ACC112 (cell line): ENCODE measurements around the gene ADAMTS12.

Experiments
- H2AFZ ChIP-seq: fragments of 200-600 bp; sonication (generic); one replicate; pipeline ENCODE4 v1.6.0; 2017; ENCODE audit warnings: antibody characterized with exemption, low read length; ENCODE audit not compliant: unreplicated experiment
- H3K27ac ChIP-seq: fragments of 200-600 bp; sonication (generic); 2 replicates; pipeline ENCODE4 v1.5.1; 2014; ENCODE audit warnings: low read depth, mild to moderate bottlenecking, antibody characterized with exemption, low read length, moderate library complexity
- H3K27me3 ChIP-seq: fragments of 200-600 bp; sonication (generic); 2 replicates; pipeline ENCODE4 v1.6.1; 2014; ENCODE audit warnings: mild to moderate bottlenecking, antibody characterized with exemption, low read length, moderate library complexity, mixed read lengths; ENCODE audit not compliant: insufficient read depth
- H3K36me3 ChIP-seq: fragments of 200-600 bp; sonication (generic); 2 replicates; pipeline ENCODE4 v1.6.1; 2016; ENCODE audit warnings: mild to moderate bottlenecking, antibody characterized with exemption, low read length, moderate library complexity, mixed read lengths; ENCODE audit not compliant: insufficient read depth
- H3K4me1 ChIP-seq: fragments of 200-600 bp; sonication (generic); one replicate; pipeline ENCODE4 v1.6.1; 2016; ENCODE audit warnings: low read length, mixed read lengths; ENCODE audit not compliant: insufficient read depth, unreplicated experiment, control insufficient read depth
- H3K4me3 ChIP-seq: fragments of 200-600 bp; sonication (generic); 2 replicates; pipeline ENCODE4 v1.5.1; 2014; ENCODE audit warnings: mild to moderate bottlenecking, low read depth, low read length
- H3K79me2 ChIP-seq: fragments of 200-600 bp; sonication (generic); one replicate; pipeline ENCODE4 v1.6.0; 2016; ENCODE audit warnings: low read length; ENCODE audit not compliant: control insufficient read depth, unreplicated experiment, insufficient read depth

Gene ADAMTS12

DNA sequence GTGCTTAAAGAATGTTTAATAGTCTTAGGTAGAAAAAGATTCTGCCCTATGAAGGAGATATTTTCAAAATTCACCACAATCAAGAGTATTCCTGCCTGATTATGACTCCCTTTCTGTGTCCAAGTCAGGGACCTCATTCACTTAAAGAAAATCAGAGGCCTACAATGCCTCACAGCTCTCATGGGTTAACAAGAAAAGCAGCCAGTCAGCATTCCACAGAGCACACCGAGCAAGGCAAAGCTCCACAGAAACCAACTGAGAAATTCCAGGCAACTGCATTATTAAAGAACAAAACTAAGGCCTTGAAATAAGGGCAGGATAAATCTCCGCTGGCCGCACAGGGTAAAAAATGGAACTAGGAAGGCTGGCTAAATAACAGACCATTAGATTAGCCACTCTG is 289.9 kb downstream of the ADAMTS12 start:
- Histone ChIP-seq H3K79me2 (no peaks in the 10 kb centered on the region), H3K36me3 (no peaks in the 10 kb centered on the region; the same call in 1 of the 2 replicates), H3K4me3 (no peak overlapping the region), H3K4me1 (no peaks in the 10 kb centered on the region), H3K27me3 (no peaks in the 10 kb centered on the region), H2AFZ (no peak overlapping the region), H3K27ac (no peak overlapping the region)

DNA sequence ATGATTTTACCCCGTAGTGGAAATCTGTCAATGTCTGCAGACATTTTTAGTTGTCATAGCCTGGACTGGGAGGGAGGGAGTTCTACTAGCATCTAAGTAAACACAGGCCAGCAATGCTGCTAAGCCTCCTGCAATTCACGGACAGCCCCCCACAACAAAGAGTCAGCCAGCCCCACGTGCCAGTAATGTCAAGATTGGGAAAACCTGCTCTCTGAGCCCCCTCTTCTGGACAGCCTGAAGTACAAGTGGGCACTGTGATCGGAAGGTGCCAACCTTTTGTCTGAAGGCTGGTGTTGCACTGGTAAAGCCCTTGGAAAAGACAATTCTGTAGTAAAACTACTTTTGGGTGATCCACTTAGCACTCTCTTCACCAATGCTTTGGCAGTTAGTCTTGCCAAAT is 296.5 kb downstream of the ADAMTS12 start:
- no peaks in the 10 kb centered on the region for H3K27me3 ChIP-seq

DNA sequence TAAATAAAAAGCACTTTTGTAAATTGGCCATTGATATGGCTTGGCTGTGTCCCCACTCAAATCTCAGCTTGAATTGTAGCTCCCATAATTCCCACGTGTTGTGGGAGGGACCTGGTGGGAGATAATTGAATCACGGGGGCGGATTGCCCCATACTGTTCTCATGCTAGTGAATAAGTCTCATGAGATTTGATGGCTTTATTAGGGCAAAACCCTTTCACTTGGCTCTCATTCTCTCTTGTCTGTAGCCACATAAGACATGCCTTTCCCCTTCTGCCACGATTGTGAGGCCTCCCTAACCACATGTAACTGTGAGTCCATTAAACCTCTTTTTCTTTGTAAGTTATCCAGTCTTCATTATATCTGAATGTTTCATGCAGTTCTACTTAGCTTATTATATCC is 297.8 kb downstream of the ADAMTS12 start:
- H3K27ac ChIP-seq: no peak overlapping the region
- no peak overlapping the region for H3K4me3 ChIP-seq
- no peaks in the 10 kb centered on the region for H3K27me3 ChIP-seq
- H2AFZ ChIP-seq: no peak overlapping the region
- peaks cover 7% of the 10 kb centered on the region for H3K4me1 ChIP-seq
- H3K36me3 ChIP-seq: no peaks in the 10 kb centered on the region
- no peaks in the 10 kb centered on the region for H3K79me2 ChIP-seq

More for the DNA sequence above, 296.5 kb downstream of the ADAMTS12 start:
- Histone ChIP-seq H3K27ac (no peak overlapping the region), H3K4me1 (peaks cover 7% of the 10 kb centered on the region), H3K79me2 (no peaks in the 10 kb centered on the region), H3K4me3 (no peak overlapping the region), H2AFZ (no peak overlapping the region), H3K36me3 (no peaks in the 10 kb centered on the region)

DNA sequence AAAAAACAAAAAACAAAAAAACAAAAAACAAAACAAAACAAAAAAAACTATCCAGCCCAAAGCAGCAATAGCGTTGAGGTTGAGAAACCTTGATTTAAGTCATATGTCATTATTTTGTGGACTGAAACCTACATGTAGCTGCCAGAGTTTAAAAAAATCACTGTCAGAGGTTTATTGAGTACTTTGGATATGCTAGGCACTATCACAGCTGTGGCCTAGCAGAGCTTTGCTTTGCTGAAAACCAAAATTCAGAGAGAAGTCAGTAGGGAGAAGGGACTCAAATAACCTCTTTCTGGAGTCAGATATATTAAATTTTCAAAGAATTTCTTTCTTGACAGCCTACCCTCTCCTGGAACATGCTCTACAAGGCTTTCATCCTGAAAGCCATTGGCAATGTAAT is 299.5 kb downstream of the ADAMTS12 start:
- Histone ChIP-seq H3K4me1 (peaks cover 7% of the 10 kb centered on the region), H3K27me3 (no peaks in the 10 kb centered on the region), H3K27ac (no peak overlapping the region), H2AFZ (no peak overlapping the region), H3K79me2 (no peaks in the 10 kb centered on the region), H3K36me3 (no peaks in the 10 kb centered on the region; the same call in 1 of the 2 replicates), H3K4me3 (no peak overlapping the region)

DNA sequence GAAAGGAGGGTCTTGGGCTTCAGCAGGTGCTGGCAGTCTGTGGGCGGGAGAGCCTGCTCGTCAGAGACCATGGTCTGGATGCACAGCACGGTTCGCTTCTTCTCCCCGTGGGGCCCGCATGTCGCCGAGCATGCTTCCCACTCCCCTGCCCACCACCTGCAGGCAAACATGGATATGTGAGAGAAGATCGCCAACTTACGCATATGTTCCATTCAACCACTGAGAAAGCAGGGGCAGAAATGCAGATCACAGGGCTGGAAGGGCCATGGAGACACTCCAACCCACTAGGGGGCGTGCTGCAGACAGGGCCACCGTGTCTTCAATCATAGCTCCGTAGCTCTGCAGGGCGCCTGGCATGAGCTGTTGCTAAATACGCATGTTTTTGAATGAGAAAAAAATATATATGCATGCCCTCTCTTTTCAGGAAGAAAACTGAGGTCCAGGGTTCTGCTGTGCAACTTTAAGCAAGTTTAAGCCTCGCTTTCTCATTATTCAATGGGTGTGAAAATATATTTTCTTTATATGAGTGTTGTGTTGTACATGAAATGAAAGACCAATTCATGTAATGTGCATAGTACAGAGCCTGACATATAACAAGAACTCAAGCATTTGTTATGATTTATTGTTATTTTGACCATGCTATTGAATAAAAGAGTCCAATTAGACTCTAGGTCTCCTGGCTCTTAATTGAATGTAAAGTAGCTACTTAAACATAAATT is 303.0 kb downstream of the ADAMTS12 start:
- H3K27ac ChIP-seq: no peak overlapping the region
- H3K4me3 ChIP-seq: no peak overlapping the region
- H3K36me3 ChIP-seq: peaks cover 4% of the 10 kb centered on the region; the same call in 1 of the 2 replicates
- H3K27me3 ChIP-seq: no peaks in the 10 kb centered on the region
- no peaks in the 10 kb centered on the region for H3K79me2 ChIP-seq
- H2AFZ ChIP-seq: no peak overlapping the region
- peaks cover 7% of the 10 kb centered on the region for H3K4me1 ChIP-seq

DNA sequence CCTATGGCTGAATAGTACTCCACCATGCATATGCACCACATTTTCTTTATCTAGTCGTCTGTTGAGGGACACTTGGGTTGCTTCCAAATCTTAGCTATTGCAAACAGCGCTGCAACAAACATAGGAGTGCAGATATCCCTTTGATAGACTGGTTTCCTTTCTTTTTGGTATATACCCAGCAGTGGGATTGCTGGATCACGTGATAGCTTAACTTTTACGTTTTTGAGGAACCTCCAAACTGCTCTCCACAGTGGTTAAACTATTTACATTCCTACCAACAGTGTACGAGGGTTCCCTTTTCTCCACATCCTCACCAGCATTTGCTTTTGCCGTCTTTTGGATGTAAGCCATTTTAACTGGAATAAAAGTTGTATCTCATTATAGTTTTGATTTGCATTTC is 308.5 kb downstream of the ADAMTS12 start:
- Histone ChIP-seq H3K27me3 (no peaks in the 10 kb centered on the region), H3K79me2 (no peaks in the 10 kb centered on the region), H3K36me3 (peaks cover 4% of the 10 kb centered on the region; the same call in 1 of the 2 replicates), H3K4me1 (no peaks in the 10 kb centered on the region), H3K4me3 (no peak overlapping the region), H3K27ac (no peak overlapping the region), H2AFZ (no peak overlapping the region)

DNA sequence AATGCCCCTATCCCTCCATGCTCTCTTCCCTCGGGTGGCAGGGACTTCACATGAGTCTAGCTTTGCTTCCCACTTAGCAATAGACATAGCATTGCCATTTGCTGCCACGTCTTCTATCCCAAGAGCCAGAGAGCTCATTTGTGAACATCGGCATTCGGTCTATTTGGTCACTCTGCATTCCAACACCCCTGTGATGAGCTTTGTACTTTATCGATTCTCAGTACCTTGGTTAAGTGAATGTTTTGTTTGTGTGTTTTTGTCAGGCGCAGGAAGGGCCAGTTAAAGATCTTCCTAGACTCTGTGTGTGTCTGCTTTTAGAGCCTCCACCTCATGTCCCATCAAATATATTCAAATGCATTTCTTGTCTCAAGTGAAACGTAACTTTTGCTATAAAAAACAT is 309.4 kb downstream of the ADAMTS12 start:
- H3K4me3 ChIP-seq: no peak overlapping the region
- H3K36me3 ChIP-seq: peaks cover 4% of the 10 kb centered on the region; the same call in 1 of the 2 replicates
- H3K27me3 ChIP-seq: no peaks in the 10 kb centered on the region
- no peaks in the 10 kb centered on the region for H3K79me2 ChIP-seq
- H3K4me1 ChIP-seq: no peaks in the 10 kb centered on the region
- no peak overlapping the region for H3K27ac ChIP-seq
- H2AFZ ChIP-seq: no peak overlapping the region

DNA sequence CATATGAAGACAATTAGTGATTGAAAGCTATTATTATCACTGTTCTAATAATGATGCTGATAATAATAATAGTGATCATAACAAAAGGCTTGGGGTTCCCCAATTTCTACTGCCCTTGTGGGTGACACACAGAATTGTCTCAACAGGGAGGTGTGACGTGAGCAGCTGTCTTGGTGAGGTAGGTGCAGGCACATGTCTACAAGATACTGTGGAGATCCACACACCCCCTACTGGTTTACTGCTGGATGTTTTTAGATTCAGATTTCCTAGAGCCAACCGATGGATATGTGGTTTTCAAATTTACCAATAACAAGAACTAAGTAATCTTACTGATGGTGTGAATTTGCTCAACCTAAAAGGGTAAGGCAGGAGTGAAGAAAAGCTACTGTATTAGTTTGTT is 312.0 kb downstream of the ADAMTS12 start:
- H3K36me3 ChIP-seq: no peaks in the 10 kb centered on the region; the same call in 1 of the 2 replicates
- no peaks in the 10 kb centered on the region for H3K4me1 ChIP-seq
- H2AFZ ChIP-seq: no peak overlapping the region
- H3K27ac ChIP-seq: no peak overlapping the region
- no peaks in the 10 kb centered on the region for H3K79me2 ChIP-seq
- H3K27me3 ChIP-seq: no peaks in the 10 kb centered on the region
- H3K4me3 ChIP-seq: no peak overlapping the region

DNA sequence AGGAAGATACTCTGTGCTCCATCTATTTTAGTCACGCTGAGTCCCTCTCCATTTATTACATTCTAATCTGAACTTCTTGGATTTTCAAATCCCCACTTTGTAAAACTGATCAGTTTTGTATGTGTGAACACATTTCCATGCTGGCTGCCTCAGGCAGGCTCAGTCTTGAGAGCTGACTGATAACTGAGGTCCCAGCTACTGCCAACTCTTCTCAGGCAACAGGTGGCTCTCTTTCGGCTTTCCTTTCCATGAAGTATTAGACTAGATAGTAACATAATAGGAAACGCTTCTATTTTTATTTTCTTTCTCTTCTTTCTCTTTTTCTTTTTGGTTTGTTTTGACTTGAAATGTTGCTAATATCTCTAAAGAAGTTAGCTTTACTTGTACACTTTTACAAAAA is 312.6 kb downstream of the ADAMTS12 start:
- Histone ChIP-seq H3K36me3 (no peaks in the 10 kb centered on the region; the same call in 1 of the 2 replicates), H3K27me3 (no peaks in the 10 kb centered on the region), H3K4me3 (no peak overlapping the region), H2AFZ (no peak overlapping the region), H3K4me1 (no peaks in the 10 kb centered on the region), H3K27ac (no peak overlapping the region), H3K79me2 (no peaks in the 10 kb centered on the region)

DNA sequence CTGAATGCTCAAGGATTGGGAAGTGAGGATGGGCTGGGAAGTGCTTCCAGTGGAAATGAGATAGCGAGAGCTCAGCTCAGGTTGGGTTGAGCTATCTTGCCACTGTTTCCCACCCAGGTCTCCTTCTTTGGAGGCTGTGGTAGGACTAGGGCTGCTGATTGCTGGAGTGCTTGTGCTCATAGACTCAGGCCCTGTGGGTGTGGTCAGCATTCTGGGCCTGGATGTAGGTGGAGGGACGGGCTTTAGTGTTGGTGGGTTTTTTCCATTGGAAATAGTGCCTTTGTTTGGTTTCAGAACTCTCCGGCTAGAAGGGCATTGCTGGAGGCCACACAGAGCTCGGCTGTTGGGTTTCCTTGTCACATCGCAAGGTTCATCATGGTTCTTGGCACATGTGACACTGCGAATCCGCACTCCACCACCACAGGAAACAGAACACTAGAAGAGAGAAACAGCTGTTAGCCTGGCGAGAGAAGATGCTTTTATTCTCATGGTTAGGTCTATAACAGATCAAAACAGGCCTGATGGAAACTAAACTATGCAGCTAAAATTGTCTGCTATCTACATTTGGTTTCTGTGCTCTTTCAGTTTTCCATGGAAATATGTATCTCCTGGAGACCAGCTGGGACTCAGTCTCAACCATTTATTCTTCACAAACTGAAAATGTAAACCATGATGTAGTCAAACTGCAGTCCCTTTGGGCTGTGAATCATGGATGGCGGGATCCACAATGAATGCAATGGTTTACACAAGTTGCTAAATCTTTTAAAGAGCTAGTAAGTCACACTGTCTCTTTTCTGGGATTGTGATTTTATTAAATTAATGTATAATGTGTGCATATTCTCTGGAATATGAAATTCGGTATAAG is 314.8 kb downstream of the ADAMTS12 start:
- no peak overlapping the region for H3K4me3 ChIP-seq
- no peaks in the 10 kb centered on the region for H3K27me3 ChIP-seq
- H3K27ac ChIP-seq: no peak overlapping the region
- H3K79me2 ChIP-seq: no peaks in the 10 kb centered on the region
- no peaks in the 10 kb centered on the region; the same call in 1 of the 2 replicates for H3K36me3 ChIP-seq
- no peak overlapping the region for H2AFZ ChIP-seq
- no peaks in the 10 kb centered on the region for H3K4me1 ChIP-seq
